IPS-15b (cell line): Measurements from ENCODE around the gene CCDC197.

Experiments
- H3K27me3 ChIP-seq: one replicate; pipeline ENCODE4 v1.6.1; 2013; ENCODE audit warnings: low read length; ENCODE audit not compliant: control insufficient read depth, insufficient read depth
- H3K36me3 ChIP-seq: one replicate; pipeline ENCODE4 v1.6.1; 2013; ENCODE audit warnings: low read length; ENCODE audit not compliant: control insufficient read depth, insufficient read depth
- H3K4me1 ChIP-seq: one replicate; pipeline ENCODE4 v1.6.1; 2013; ENCODE audit warnings: mild to moderate bottlenecking, low read length; ENCODE audit not compliant: control insufficient read depth, insufficient read depth
- H3K4me3 ChIP-seq: one replicate; pipeline ENCODE4 v1.5.1; 2013; ENCODE audit warnings: low read depth, low read length
- H3K9ac ChIP-seq: one replicate; pipeline ENCODE4 v1.6.1; 2013; ENCODE audit warnings: low read depth, mild to moderate bottlenecking, low read length
- H3K9me3 ChIP-seq: one replicate; pipeline ENCODE4 v1.6.1; 2013; ENCODE audit warnings: mild to moderate bottlenecking, low read length; ENCODE audit not compliant: control insufficient read depth, insufficient read depth

CCDC197 gene

DNA sequence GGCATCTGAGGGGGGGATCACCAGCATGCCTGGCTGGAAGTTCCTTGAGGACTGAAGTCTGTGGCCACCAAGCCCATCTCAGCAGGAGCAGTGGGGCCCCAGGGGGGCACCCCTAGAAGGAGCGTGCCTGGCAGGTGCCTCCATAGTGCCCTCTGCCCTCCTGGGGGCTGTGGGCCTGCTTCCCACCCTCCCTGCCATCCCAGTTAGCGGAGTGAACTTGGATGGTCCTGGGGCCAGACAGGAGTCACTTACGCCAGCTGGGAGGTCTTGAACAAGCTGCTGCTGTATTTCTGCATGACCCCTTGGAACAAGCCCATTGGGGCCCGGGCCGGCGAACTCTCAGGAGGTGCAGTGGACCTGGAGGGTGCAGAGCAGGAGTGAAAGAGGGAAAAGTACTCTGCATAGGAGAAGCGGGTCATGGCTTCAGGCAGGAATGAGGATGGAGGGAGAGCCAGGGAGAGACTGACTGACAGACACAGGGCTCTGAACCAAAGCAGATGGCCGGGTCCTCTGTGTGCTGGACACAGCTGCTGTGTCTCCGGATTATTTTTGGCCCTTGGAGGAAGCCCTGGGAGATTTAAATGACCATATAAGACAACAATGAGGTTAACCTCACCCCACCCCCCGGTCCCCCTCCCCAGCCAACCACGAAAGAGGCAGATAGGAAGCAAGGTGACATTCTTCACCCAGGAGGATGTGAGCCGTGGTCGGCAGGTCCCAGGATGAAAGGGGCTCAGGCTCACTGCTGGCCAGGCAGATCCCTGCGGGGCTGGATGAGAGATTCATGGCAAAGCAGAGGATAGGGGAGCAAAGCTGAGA, 40.4 kb upstream of the CCDC197 start:
- H3K9me3 ChIP-seq = no peaks in the 10 kb centered on the region
- H3K4me1 ChIP-seq = peaks cover 7% of the 10 kb centered on the region
- no peaks in the 10 kb centered on the region for H3K27me3 ChIP-seq
- no peak overlapping the region for H3K4me3 ChIP-seq
- H3K9ac ChIP-seq = no peak overlapping the region
- no peaks in the 10 kb centered on the region for H3K36me3 ChIP-seq

- Histone ChIP-seq H3K4me1 (peaks cover 7% of the 10 kb centered on the region), H3K9ac (no peak overlapping the region), H3K27me3 (no peaks in the 10 kb centered on the region), H3K36me3 (no peaks in the 10 kb centered on the region), H3K9me3 (no peaks in the 10 kb centered on the region), H3K4me3 (no peak overlapping the region)
Observed at GRCh38 chr14:93957333-93957710, 39.8 kb upstream of the CCDC197 start.

DNA sequence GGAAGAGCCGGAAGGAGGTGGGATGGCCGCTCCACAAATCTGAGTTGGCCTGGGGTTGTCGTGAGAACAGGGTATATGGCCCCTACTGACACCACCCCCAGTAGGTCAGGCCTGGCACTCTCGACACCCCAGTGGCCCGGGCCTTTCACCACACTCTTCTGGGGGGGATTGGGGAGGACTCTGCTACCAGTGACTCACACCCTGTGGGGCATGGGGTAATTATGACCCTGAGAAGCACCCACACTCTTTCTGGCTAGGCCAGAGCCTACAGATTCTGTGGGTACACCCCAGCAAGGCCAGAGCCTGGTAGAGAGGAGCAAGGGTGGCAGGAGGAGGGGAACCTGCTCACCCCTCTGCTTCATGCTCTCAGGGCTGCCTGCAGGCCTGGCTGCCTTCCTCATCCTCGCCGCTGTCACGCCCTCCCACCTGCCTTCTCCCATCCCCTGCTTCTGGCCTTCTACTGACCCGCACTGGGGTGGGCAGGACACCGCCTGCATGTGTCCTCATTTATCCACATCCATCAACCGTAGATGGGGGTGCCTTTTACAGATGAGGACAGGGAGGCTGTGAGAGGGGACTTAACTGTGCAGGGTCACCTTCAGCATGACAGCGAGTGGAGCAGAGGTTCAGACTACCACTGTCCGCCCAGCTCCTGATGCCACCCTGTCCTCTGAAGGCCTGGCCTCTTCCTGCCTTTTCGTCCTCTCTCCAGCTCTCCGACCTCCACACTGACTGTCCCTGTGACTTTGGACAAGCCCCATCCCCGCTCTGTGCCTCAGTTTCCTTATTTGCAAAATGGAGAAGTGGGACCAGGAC, 39.1 kb upstream of the CCDC197 start:
- Histone ChIP-seq H3K9me3 (no peaks in the 10 kb centered on the region), H3K9ac (no peak overlapping the region), H3K4me3 (no peak overlapping the region), H3K36me3 (no peaks in the 10 kb centered on the region), H3K27me3 (no peaks in the 10 kb centered on the region), H3K4me1 (peaks cover 6% of the 10 kb centered on the region)

DNA sequence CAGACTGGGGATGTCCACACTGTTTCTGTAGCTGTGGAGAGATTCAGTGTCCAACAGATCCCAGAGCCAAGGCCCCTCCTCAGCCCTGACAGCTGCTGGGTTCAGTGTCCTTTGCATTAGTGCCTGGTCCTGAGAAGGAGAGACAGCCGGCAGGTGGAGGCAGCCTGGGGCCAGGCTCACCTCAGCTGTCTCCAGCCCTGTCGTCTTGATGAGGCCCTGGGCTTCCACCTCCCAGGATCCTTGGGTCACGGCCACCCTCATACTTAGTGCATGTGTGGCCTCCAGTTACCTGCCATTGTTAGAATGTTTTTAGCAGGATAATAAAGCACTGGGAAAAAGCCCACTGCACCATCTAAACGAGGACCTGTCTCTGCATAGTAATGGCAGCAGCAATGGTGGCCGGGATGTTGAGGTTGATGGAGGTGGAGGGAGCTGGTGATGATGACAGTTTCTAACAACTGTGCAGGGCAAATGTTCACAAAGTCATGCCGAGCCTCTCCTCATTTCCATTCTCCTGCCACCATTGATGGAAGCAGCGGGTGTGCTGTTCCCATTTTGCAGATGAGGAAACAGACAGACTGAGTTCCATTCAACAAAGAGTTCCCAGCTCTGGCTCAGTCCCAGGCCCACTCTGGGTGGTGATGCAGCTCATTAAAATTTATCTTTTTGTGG, 38.4 kb upstream of the CCDC197 start:
- H3K9ac ChIP-seq = no peak overlapping the region
- no peak overlapping the region for H3K4me3 ChIP-seq
- no peaks in the 10 kb centered on the region for H3K27me3 ChIP-seq
- H3K9me3 ChIP-seq = no peaks in the 10 kb centered on the region
- H3K4me1 ChIP-seq = peaks cover 5% of the 10 kb centered on the region
- no peaks in the 10 kb centered on the region for H3K36me3 ChIP-seq

- H3K4me3 ChIP-seq = no peak overlapping the region
- no peaks in the 10 kb centered on the region for H3K9me3 ChIP-seq
- H3K36me3 ChIP-seq = no peaks in the 10 kb centered on the region
- H3K27me3 ChIP-seq = no peaks in the 10 kb centered on the region
- no peak overlapping the region for H3K9ac ChIP-seq
- H3K4me1 ChIP-seq = peaks cover 5% of the 10 kb centered on the region
Observed at GRCh38 chr14:93959239-93960107, 37.6 kb upstream of the CCDC197 start.

GRCh38 chr14:93960108-93960475, 37.0 kb upstream of the CCDC197 start:
- Histone ChIP-seq H3K4me1 (peaks cover 5% of the 10 kb centered on the region), H3K27me3 (no peaks in the 10 kb centered on the region), H3K4me3 (no peak overlapping the region), H3K9ac (no peak overlapping the region), H3K36me3 (no peaks in the 10 kb centered on the region), H3K9me3 (no peaks in the 10 kb centered on the region)

DNA sequence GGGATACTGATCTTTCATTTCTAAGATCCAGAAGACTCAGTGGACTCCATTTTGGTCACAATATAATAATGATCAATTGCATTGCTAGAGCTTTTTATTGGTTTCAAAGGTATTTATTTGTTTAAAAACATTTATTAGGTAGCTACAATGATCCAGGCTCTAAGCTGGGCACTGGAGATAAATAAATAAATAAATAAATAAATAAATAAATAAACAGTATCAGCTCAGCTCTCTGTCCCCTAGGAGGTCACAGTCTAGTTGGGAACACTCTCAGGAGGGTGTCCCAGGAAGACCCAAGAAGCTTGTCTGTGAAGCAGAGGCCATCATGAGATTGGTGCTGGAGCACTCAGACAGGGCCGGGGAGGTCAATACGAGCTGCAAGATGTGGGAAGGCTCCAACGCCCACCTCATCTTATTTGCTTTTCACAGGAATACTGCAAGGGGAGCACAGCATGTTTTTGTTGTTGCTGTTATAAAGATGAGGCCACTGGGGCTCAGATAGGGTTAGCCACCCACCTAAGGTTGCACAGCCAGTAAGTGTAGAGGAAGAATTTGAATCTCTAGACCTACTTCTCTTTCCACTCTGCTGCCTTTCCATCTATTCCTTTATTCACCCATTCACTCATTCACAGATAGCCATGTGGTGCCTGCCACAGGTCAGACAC, 36.2 kb upstream of the CCDC197 start:
- no peaks in the 10 kb centered on the region for H3K36me3 ChIP-seq
- H3K27me3 ChIP-seq = no peaks in the 10 kb centered on the region
- H3K4me3 ChIP-seq = no peak overlapping the region
- H3K9ac ChIP-seq = no peak overlapping the region
- H3K4me1 ChIP-seq = peaks cover 1% of the 10 kb centered on the region
- H3K9me3 ChIP-seq = no peaks in the 10 kb centered on the region

- Histone ChIP-seq H3K9ac (no peak overlapping the region), H3K4me3 (no peak overlapping the region), H3K9me3 (no peaks in the 10 kb centered on the region), H3K36me3 (no peaks in the 10 kb centered on the region), H3K4me1 (no peaks in the 10 kb centered on the region), H3K27me3 (no peaks in the 10 kb centered on the region)
Observed at GRCh38 chr14:93961620-93962019, 35.5 kb upstream of the CCDC197 start.

DNA sequence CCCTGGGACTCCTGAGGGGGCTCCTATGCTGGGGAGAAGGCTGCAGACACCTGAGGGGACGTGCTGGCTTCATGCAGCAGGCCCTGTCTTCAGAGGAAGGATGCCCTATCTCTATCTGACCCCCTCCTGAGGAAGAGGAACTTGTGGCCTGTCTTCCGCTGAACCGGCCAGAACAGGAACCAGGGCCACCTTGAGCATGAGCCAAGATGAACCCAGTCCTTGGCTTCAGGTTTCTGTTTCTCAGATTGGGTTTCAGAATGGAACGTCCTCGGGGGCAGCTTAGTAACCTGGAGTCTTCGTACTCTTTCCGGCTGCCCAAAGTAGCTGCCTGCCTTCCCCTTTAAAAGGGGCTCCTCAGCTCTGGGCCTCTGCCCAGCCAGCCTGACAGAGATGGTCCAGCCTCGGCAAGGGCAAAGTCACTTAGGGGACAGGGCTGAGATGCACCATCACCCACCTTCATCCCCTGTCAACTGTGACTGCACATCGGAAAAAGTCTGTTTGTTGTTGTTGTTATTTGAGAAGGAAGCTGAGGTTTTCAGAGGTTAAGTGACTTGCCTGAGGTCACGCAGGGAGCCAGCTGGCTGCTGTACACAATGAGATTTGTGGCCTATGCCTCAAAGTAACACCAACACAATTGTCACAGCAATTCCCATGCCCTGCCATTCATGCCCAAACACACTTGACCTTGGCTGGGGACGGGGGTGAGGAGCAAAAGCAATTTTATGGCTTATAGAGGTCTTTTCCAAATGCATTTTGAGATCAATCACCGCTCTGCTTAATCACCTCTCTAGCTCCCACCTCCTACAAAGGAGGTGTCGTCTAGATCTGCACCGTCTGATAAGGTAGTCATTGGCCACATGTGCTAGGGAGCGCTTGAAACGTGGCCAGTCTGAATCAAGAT, 34.1 kb upstream of the CCDC197 start:
- no peaks in the 10 kb centered on the region for H3K27me3 ChIP-seq
- H3K36me3 ChIP-seq = no peaks in the 10 kb centered on the region
- no peaks in the 10 kb centered on the region for H3K4me1 ChIP-seq
- H3K9ac ChIP-seq = no peak overlapping the region
- no peaks in the 10 kb centered on the region for H3K9me3 ChIP-seq
- no peak overlapping the region for H3K4me3 ChIP-seq

GRCh38 chr14:93963692-93964091, 33.4 kb upstream of the CCDC197 start:
- no peaks in the 10 kb centered on the region for H3K27me3 ChIP-seq
- no peak overlapping the region for H3K9ac ChIP-seq
- no peaks in the 10 kb centered on the region for H3K36me3 ChIP-seq
- H3K4me1 ChIP-seq = no peaks in the 10 kb centered on the region
- H3K9me3 ChIP-seq = no peaks in the 10 kb centered on the region
- no peak overlapping the region for H3K4me3 ChIP-seq
